ENCODE data around the gene SMC1B.

- no peak for TF ChIP-seq CTCF (IDR thresholded peaks at IDR 0.05)
- TF ChIP-seq POLR2A (IDR thresholded peaks at IDR 0.05): no peak
These were observed 89.1 kb downstream of the SMC1B start for GRCh38 chr22:45324311-45324711.

All from thyroid gland (tissue), 4 donors.